Small intestine (tissue), 16 donors: ENCODE data around the gene OR5M3. TPM values are rescaled to one million over a fixed set of nuclear protein-coding genes. Genes with fewer than 3 reads are reported as not detected.

Experiments used
- DNase-seq, 2 donors: peaks; one replicate each; pipeline versions ENCODE4 v3.0.0 to v3.0.0-alpha.2; 2013
- FAIRE-seq: peaks from 2 replicates; lab custom pipeline; 2012; peaks lifted over from hg19 to GRCh38; lab: Jason Lieb, UNC
- H3K27ac ChIP-seq, 3 donors: one replicate each; pipeline ENCODE4 v1.5.1; 2013; ENCODE audit warnings: low read length in 2 of 3, mild to moderate bottlenecking in 2 of 3, control low read depth in 1 of 3, inconsistent platforms in 1 of 3, low read depth in 1 of 3, moderate library complexity in 1 of 3
- H3K27me3 ChIP-seq, 3 donors: one replicate each; pipeline ENCODE4 v1.6.1; 2013; ENCODE audit warnings: low read length in 3 of 3, inconsistent platforms in 1 of 3; ENCODE audit not compliant: control insufficient read depth in 3 of 3, insufficient read depth in 3 of 3
- H3K36me3 ChIP-seq, 3 donors: one replicate each; pipeline ENCODE4 v1.6.1; 2013; ENCODE audit warnings: low read length in 3 of 3, inconsistent platforms in 1 of 3, low read depth in 1 of 3, mild to moderate bottlenecking in 1 of 3, moderate library complexity in 1 of 3; ENCODE audit not compliant: control insufficient read depth in 3 of 3, insufficient read depth in 2 of 3
- H3K4me1 ChIP-seq, 3 donors: one replicate each; pipeline ENCODE4 v1.6.1; 2013; ENCODE audit warnings: low read length in 2 of 3, inconsistent platforms in 1 of 3, low read depth in 1 of 3, mild to moderate bottlenecking in 1 of 3, moderate library complexity in 1 of 3; ENCODE audit not compliant: control insufficient read depth in 3 of 3, insufficient read depth in 2 of 3
- H3K4me3 ChIP-seq, 3 donors: one replicate each; pipeline ENCODE4 v1.5.1; 2013; ENCODE audit warnings: low read length in 3 of 3, control low read depth in 1 of 3, inconsistent platforms in 1 of 3, low read depth in 1 of 3, mild to moderate bottlenecking in 1 of 3, moderate library complexity in 1 of 3
- H3K9me3 ChIP-seq, 2 donors: one replicate each; pipeline ENCODE4 v1.6.1; 2013; ENCODE audit warnings: low read depth in 1 of 2, low read length in 1 of 2; ENCODE audit not compliant: control insufficient read depth in 2 of 2, insufficient read depth in 1 of 2
- whole genome bisulfite sequencing, 3 donors: extraction: QIAGEN DNeasy Blood & Tissue Kit; methylation state at CpG; one replicate each; pipeline ENCODE4 v1.1.7; 2013; 5-methylcytosine and 5-hydroxymethylcytosine counted together
- long read RNA-seq, 10 donors: transcript quantifications; one replicate each; lab custom pipeline, GENCODE V29; 2026
- polyA plus RNA-seq, 4 donors: library from polyadenylated mRNA; stranded (reverse) in 3 of 4; unstranded in 1 of 4; fragments of 200-250 nt in 3 of 4; fragments of 120-200 nt in 1 of 4; gene quantifications; one replicate each; pipeline versions ENCODE4 v1.2.1 to v1.2.3, GENCODE V29; 2013
- donor health status: healthy with polysubstance abuse.
- donor health status: control.
- donor health status: control.
- donor health status: Bipolar disorder and iron deficiency.
- donor health status: healthy.

Gene OR5M3
- polyA plus RNA-seq, result not detected
- long read RNA-seq, donor 1, result 0 reads
- long read RNA-seq, donor 2, result 0 reads
- long read RNA-seq, donor 3, result 0 reads
- long read RNA-seq, donor 4, result 0 reads
- long read RNA-seq, donor 5, result 0 reads
- long read RNA-seq, donor 6, result 0 reads
- long read RNA-seq, donor 7, result 0 reads
- long read RNA-seq, donor 8, result 0 reads
- long read RNA-seq, donor 9, result 0 reads
- long read RNA-seq, donor 10, result 0 reads

GRCh38 chr11:56473252-56473651 lies at the start of gene OR5M3:
TSS of gene OR5M3 (minus strand) at chr11:56473352. CDS start at chr11:56470497, 2,855 bp downstream.
- Histone ChIP-seq H3K36me3 (no peaks in the 10 kb centered on the region), H3K4me3 (no peak within 1 kb of the TSS), H3K27ac (no peak within 1 kb of the TSS), H3K4me1 (peaks cover 0 to 15% (median 0%) of the 10 kb centered on the region in 3 donors), H3K9me3 (no peaks in the 10 kb centered on the region), H3K27me3 (no peaks in the 10 kb centered on the region)
- FAIRE-seq, result no peak
- 74 to 83% (median 82%) methylated on average over 6 of the region's 6 CpGs for WGBS, 3 donors
- DNase-seq, result no peak

- H3K36me3 ChIP-seq, result no peaks in the 10 kb centered on the region
- no peaks in the 10 kb centered on the region for H3K27me3 ChIP-seq
- FAIRE-seq (no peak), DNase-seq (peak in 1 of 2 donors; percentile 61)
- H3K27ac ChIP-seq, result no peak overlapping the region
- WGBS, 3 donors, result 50 to 64% (median 60%) methylated on average over 5 of the region's 5 CpGs
- H3K4me1 ChIP-seq, result no peaks in the 10 kb centered on the region
- H3K9me3 ChIP-seq, result no peaks in the 10 kb centered on the region
- H3K4me3 ChIP-seq, result no peak overlapping the region
These were observed 48.9 kb upstream of the OR5M3 start for GRCh38 chr11:56522008-56522407.

- no peaks in the 10 kb centered on the region for H3K4me1 ChIP-seq
- H3K27me3 ChIP-seq, result no peaks in the 10 kb centered on the region
- H3K9me3 ChIP-seq, result no peaks in the 10 kb centered on the region
- FAIRE-seq (no peak), DNase-seq (no peak)
- H3K4me3 ChIP-seq, result no peak overlapping the region
- no peaks in the 10 kb centered on the region for H3K36me3 ChIP-seq
- whole genome bisulfite sequencing, 3 donors, result 82 to 91% (median 82%) methylated on average over 1 of the region's 1 CpG
- no peak overlapping the region for H3K27ac ChIP-seq
These were observed 40.1 kb upstream of the OR5M3 start for GRCh38 chr11:56513280-56513679.

GRCh38 chr11:56509439-56509838 lies 36.3 kb upstream of the OR5M3 start:
- no peak for FAIRE-seq
- DNase-seq, result no peak
- H3K27me3 ChIP-seq, result no peaks in the 10 kb centered on the region

DNA sequence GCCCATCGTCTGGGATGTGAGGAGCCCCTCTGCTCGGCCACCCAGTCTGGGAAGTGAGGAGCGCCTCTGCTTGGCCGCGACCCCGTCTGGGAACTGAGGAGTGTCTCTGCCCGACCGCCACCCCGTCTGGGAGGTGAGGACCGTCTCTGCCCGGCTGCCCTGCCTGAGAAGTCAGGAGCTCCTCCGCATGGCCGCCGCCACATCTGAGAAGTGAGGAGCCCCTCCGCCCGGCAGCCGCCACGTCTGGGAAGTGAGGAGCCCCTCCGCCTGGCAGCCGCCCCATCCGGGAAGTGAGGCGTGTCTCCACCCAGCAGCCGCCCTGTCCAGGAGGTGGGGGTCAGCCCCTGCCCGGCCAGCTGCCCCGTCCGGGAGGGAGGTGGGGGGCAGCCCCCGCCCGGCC lies 23.9 kb upstream of the OR5M3 start:
- DNase-seq (no peak), FAIRE-seq (no peak)
- H3K4me3 ChIP-seq, result no peak overlapping the region
- 96% methylated on average over 24 to 28 of the region's 28 CpGs for WGBS, 3 donors
- no peaks in the 10 kb centered on the region for H3K36me3 ChIP-seq
- H3K27ac ChIP-seq, result no peak overlapping the region
- peaks cover 0 to 7% of the 10 kb centered on the region in 2 donors for H3K9me3 ChIP-seq
- H3K27me3 ChIP-seq, result no peaks in the 10 kb centered on the region
- no peaks in the 10 kb centered on the region for H3K4me1 ChIP-seq

More at GRCh38 chr11:56509439-56509838, 36.3 kb upstream of the OR5M3 start:
- Histone ChIP-seq H3K36me3 (no peaks in the 10 kb centered on the region), H3K9me3 (no peaks in the 10 kb centered on the region), H3K4me3 (no peak overlapping the region), H3K4me1 (no peaks in the 10 kb centered on the region), H3K27ac (no peak overlapping the region)
- WGBS, 3 donors, result 86 to 94% (median 87%) methylated on average over 1 of the region's 1 CpG

DNA sequence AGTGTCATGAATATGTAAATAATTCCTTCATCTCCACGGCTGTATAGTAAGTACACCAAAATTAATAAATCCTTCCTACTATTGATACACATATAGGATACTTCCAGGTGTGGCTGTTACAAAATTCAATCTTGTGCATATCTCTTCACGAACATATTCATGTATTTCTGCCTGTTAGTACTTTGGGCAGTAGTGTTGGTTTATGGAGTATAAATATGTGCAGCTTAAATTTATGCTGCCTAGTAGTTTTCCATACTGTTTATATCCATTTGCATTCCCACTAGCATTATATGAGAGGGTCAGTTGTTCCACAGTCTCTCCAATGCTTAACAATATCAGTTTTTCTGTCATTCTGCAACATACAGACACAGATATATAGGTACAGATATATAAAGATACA lies 22.0 kb upstream of the OR5M3 start:
- WGBS, 3 donors, result 78 to 86% (median 85%) methylated on average over 2 of the region's 2 CpGs
- no peaks in the 10 kb centered on the region for H3K27me3 ChIP-seq
- no peaks in the 10 kb centered on the region for H3K4me1 ChIP-seq
- no peak overlapping the region for H3K27ac ChIP-seq
- H3K9me3 ChIP-seq, result peaks cover 0 to 7% of the 10 kb centered on the region in 2 donors
- no peak for FAIRE-seq
- H3K4me3 ChIP-seq, result no peak overlapping the region
- no peak for DNase-seq
- no peaks in the 10 kb centered on the region for H3K36me3 ChIP-seq

GRCh38 chr11:56491270-56491669 lies 18.1 kb upstream of the OR5M3 start, which contains the start of gene OR5M8:
TSS of gene OR5M8 (minus strand) at chr11:56491370. CDS start at chr11:56491370, 0 bp downstream.
- Histone ChIP-seq H3K27me3 (no peaks in the 10 kb centered on the region), H3K9me3 (peaks cover 2 to 8% of the 10 kb centered on the region in 2 donors), H3K27ac (no peak within 1 kb of the TSS), H3K36me3 (no peaks in the 10 kb centered on the region), H3K4me3 (no peak within 1 kb of the TSS), H3K4me1 (peaks cover 0 to 10% (median 0%) of the 10 kb centered on the region in 3 donors)
- DNase-seq (no peak), FAIRE-seq (no peak)
- WGBS, 3 donors, result 82 to 85% (median 83%) methylated on average over 7 of the region's 7 CpGs

DNA sequence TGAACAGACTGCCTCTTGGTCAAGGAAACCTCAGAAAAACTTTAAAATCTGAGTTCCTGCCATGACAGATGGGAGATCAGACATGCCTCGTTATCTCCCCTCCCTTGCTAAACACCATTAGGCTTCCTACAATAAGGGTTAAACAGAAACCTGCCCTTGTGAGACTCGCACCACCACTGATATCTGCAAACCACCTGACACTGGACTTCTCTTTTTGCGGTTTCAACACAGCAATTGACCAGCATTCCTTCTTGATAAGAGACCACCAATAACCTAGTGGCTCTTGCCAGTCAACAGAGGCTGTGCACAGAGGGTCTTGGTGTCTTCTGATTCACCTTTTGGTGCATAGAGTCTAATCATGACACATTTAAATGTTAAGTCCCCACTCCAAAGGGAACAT lies 13.6 kb upstream of the OR5M3 start:
- H3K4me1 ChIP-seq, result peaks cover 0 to 12% (median 0%) of the 10 kb centered on the region in 3 donors
- no peaks in the 10 kb centered on the region for H3K27me3 ChIP-seq
- FAIRE-seq (no peak), DNase-seq (peak in 1 of 2 donors; percentile 40)
- H3K27ac ChIP-seq, result peak overlapping the region in 1 of 3 donors; percentile 48
- 17 to 49% (median 26%) methylated on average over 3 of the region's 3 CpGs for WGBS, 3 donors
- H3K4me3 ChIP-seq, result no peak overlapping the region
- peaks cover 2 to 6% of the 10 kb centered on the region in 2 donors for H3K9me3 ChIP-seq
- no peaks in the 10 kb centered on the region for H3K36me3 ChIP-seq
